HCT116 (cell line): Measurements from ENCODE around the gene ETV5. TPM values are rescaled to one million over a fixed set of nuclear protein-coding genes. Genes with fewer than 3 reads are reported as not detected.

ENCODE experiments used
- ATAC-seq: fragments of 200-7000 bp; cut with Tn5 transposase; 2 replicates; pipeline ENCODE4 v1.9.1; 2020; ENCODE audit warnings: mild to moderate bottlenecking, moderate library complexity
- BruUV-seq: library from RNA; stranded (reverse); fragments of 400-500 nt; replicated peaks from 2 replicates; lab custom pipeline; 2021; lab: Mats Ljungman, UMichigan
- CTCF ChIA-PET: fragments of 300-600 bp; sonication (Branson Sonifier 250); formaldehyde crosslinking; loops from one replicate; lab custom pipeline; 2021; ENCODE audit warnings: antibody characterized with exemption; lab: Charles Lee
- POLR2A ChIA-PET: fragments of 300-600, 350-600 bp; sonication (Branson Sonifier 250); formaldehyde crosslinking; loops from one replicate; lab custom pipeline; 2021; ENCODE audit warnings: antibody characterized with exemption; lab: Charles Lee
- RAD21 ChIA-PET, 2 experiments: fragments of 300-600 bp; sonication (Branson Sonifier 250); formaldehyde crosslinking; loops; one replicate each; lab custom pipeline; 2023; ENCODE audit warnings: low total read pairs in 2 of 2; ENCODE audit not compliant: uncharacterized antibody in 2 of 2, unreplicated experiment in 2 of 2, low non-redundant PET in 1 of 2; lab: Charles Lee
- DNase-seq: peaks from one replicate; pipeline ENCODE4 v3.0.0-alpha.2; 2010; ENCODE audit warnings: low read depth, low spot score
- H2AFZ ChIP-seq: fragments of 200-600 bp; shearing (Covaris generic), sonication (generic); 2 replicates; pipeline ENCODE4 v1.6.1; 2017; ENCODE audit warnings: low read depth, mixed run types, mixed read lengths, antibody characterized with exemption, low read length; ENCODE audit not compliant: poor library complexity, severe bottlenecking
- H3K27ac ChIP-seq: 2 replicates; pipeline ENCODE4 v1.5.1; 2012; ENCODE audit warnings: low read depth, low read length
- H3K27me3 ChIP-seq: fragments of 200-600 bp; sonication (generic); 2 replicates; pipeline ENCODE4 v1.6.1; 2016; ENCODE audit warnings: mixed run types, low read length, mixed read lengths; ENCODE audit not compliant: insufficient read depth
- H3K36me3 ChIP-seq, 2 experiments: fragments of 200-500 bp in 1 of 2; fragments of 200-600 bp in 1 of 2; sonication (Bioruptor generic) in 1 of 2; sonication (generic) in 1 of 2; 2 replicates each; pipeline versions ENCODE4 v1.5.1 to v1.6.1; 2014 to 2016; ENCODE audit warnings: low read length in 2 of 2, inconsistent platforms in 1 of 2, mixed read lengths in 1 of 2, mixed run types in 1 of 2; ENCODE audit not compliant: insufficient read depth in 2 of 2, control insufficient read depth in 1 of 2
- H3K4me1 ChIP-seq, 2 experiments: fragments of 200-600 bp in 1 of 2; sonication (generic) in 1 of 2; 2 replicates each; pipeline versions ENCODE4 v1.5.1 to v1.6.1; 2012 to 2017; ENCODE audit warnings: low read length in 2 of 2, inconsistent platforms in 1 of 2, mild to moderate bottlenecking in 1 of 2, mixed read lengths in 1 of 2, mixed run types in 1 of 2, moderate library complexity in 1 of 2; ENCODE audit not compliant: insufficient read depth in 2 of 2, control insufficient read depth in 1 of 2
- H3K4me2 ChIP-seq: fragments of 200-600 bp; sonication (generic); 2 replicates; pipeline ENCODE4 v1.6.1; 2017; ENCODE audit warnings: mixed run types, low read length, mixed read lengths
- H3K4me3 ChIP-seq, 2 experiments: fragments of 200-600 bp in 1 of 2; sonication (generic) in 1 of 2; replicated peaks in 1 of 2; 2 replicates each; pipeline ENCODE4 v1.5.1; 2011 to 2016; ENCODE audit warnings: low read length in 2 of 2, control low read depth in 1 of 2, low read depth in 1 of 2, mild to moderate bottlenecking in 1 of 2, mixed read lengths in 1 of 2, mixed run types in 1 of 2
- H3K79me2 ChIP-seq: fragments of 200-600 bp; sonication (generic); 2 replicates; pipeline ENCODE4 v1.6.1; 2017; ENCODE audit warnings: mild to moderate bottlenecking, mixed run types, low read length, moderate library complexity, mixed read lengths; ENCODE audit not compliant: insufficient read depth
- H3K9ac ChIP-seq: fragments of 200-600 bp; sonication (generic); 2 replicates; pipeline ENCODE4 v1.6.1; 2016; ENCODE audit warnings: low read length, mixed read lengths
- H3K9me2 ChIP-seq: fragments of 200-600 bp; sonication (generic), shearing (Covaris generic); 2 replicates; pipeline ENCODE4 v1.6.1; 2017; ENCODE audit warnings: mixed run types, mild to moderate bottlenecking, moderate library complexity; ENCODE audit not compliant: insufficient read depth
- H3K9me3 ChIP-seq, 2 experiments: fragments of 200-500 bp in 1 of 2; fragments of 200-600 bp in 1 of 2; sonication (Bioruptor generic) in 1 of 2; sonication (generic) in 1 of 2; 2 replicates each; pipeline ENCODE4 v1.6.1; 2014 to 2017; ENCODE audit warnings: low read length in 2 of 2, mixed read lengths in 2 of 2, inconsistent platforms in 1 of 2, low read depth in 1 of 2, mild to moderate bottlenecking in 1 of 2, mixed run types in 1 of 2, moderate library complexity in 1 of 2; ENCODE audit not compliant: control insufficient read depth in 1 of 2, insufficient read depth in 1 of 2
- H4K20me1 ChIP-seq: fragments of 200-600 bp; sonication (generic), shearing (Covaris generic); 2 replicates; pipeline ENCODE4 v1.6.1; 2017; ENCODE audit warnings: mixed run types, mild to moderate bottlenecking, moderate library complexity; ENCODE audit not compliant: insufficient read depth
- ATF3 ChIP-seq: IDR thresholded peaks from 2 replicates; pipeline ENCODE4 v1.6.1; 2012
- CBX3 ChIP-seq: IDR thresholded peaks from 2 replicates; pipeline ENCODE4 v1.6.1; 2012; ENCODE audit warnings: low read depth
- EGR1 ChIP-seq: IDR thresholded peaks from 2 replicates; pipeline ENCODE4 v1.6.1; 2012; ENCODE audit warnings: low read depth
- ELF1 ChIP-seq: IDR thresholded peaks from 2 replicates; pipeline ENCODE4 v1.6.1; 2012; ENCODE audit warnings: low read depth, borderline replicate concordance
- EZH2 ChIP-seq: fragments of 200-600 bp; sonication (generic); IDR thresholded peaks from 2 replicates; pipeline ENCODE4 v1.6.1; 2017; ENCODE audit warnings: antibody characterized with exemption, mixed run types
- FOSL1 ChIP-seq: IDR thresholded peaks from 2 replicates; pipeline ENCODE4 v1.6.1; 2012; ENCODE audit warnings: low read depth
- MAX ChIP-seq: IDR thresholded peaks from 2 replicates; pipeline ENCODE4 v1.6.1; 2012
- POLR2A ChIP-seq: IDR thresholded peaks from 2 replicates; pipeline ENCODE4 v1.7.0; 2011; ENCODE audit warnings: borderline replicate concordance; ENCODE audit not compliant: insufficient read depth, insufficient read length; ENCODE audit errors: extremely low read depth
- POLR2AphosphoS5 ChIP-seq: IDR thresholded peaks from 2 replicates; pipeline ENCODE4 v1.6.1; 2011; ENCODE audit warnings: mild to moderate bottlenecking, low read depth, low read length, moderate library complexity
- RAD21 ChIP-seq: IDR thresholded peaks from 2 replicates; pipeline ENCODE4 v1.6.1; 2012; ENCODE audit warnings: low read depth, mild to moderate bottlenecking
- SIN3A ChIP-seq: IDR thresholded peaks from 2 replicates; pipeline ENCODE4 v1.6.1; 2012; ENCODE audit warnings: low read depth
- SP1 ChIP-seq: IDR thresholded peaks from 2 replicates; pipeline ENCODE4 v1.6.1; 2012; ENCODE audit warnings: low read depth
- TCF7L2 ChIP-seq: IDR thresholded peaks from 2 replicates; pipeline ENCODE4 v1.7.0; 2011; ENCODE audit warnings: borderline replicate concordance, inconsistent platforms; ENCODE audit not compliant: insufficient read depth, insufficient read length; ENCODE audit errors: extremely low read depth
- YY1 ChIP-seq: IDR thresholded peaks from 2 replicates; pipeline ENCODE4 v1.6.1; 2011; ENCODE audit warnings: low read length, low read depth, moderate library complexity, mild to moderate bottlenecking; ENCODE audit not compliant: insufficient replicate concordance; ENCODE audit errors: extremely low read depth
- ZBTB33 ChIP-seq: IDR thresholded peaks from 2 replicates; pipeline ENCODE4 v1.6.1; 2011; ENCODE audit warnings: mild to moderate bottlenecking, low read length, moderate library complexity; ENCODE audit not compliant: insufficient replicate concordance; ENCODE audit errors: extremely low read depth
- ZNF274 ChIP-seq: fragments of 200-500 bp; sonication (Bioruptor generic); IDR thresholded peaks from 2 replicates; pipeline ENCODE4 v1.6.1; 2014; ENCODE audit warnings: mild to moderate bottlenecking, low read depth, low read length, inconsistent platforms
- intact Hi-C: fragments of 100-400 bp; cut with micrococcal nuclease; formaldehyde crosslinking; loops from 2 replicates; pipeline ENCODE4 v1.10.0; 2022
- total RNA-seq: library from RNA; stranded (reverse); gene quantifications from one replicate; pipeline ENCODE4 v1.2.1, GENCODE V29; 2021; ENCODE audit not compliant: unreplicated experiment

ETV5 gene
- total RNA-seq, 1 experiment from 2014 or later, result 89.7 TPM

- Histone ChIP-seq H3K4me3 (peak overlapping the region in 1 of 2 experiments; percentile 39; a peak in 2 of 4 replicates), H4K20me1 (no peaks in the 10 kb centered on the region), H2AFZ (no peak overlapping the region), H3K9me2 (no peaks in the 10 kb centered on the region), H3K27me3 (no peaks in the 10 kb centered on the region), H3K9me3 (no peaks in the 10 kb centered on the region), H3K36me3 (peaks cover 5 to 7% of the 10 kb centered on the region in 2 experiments; a peak in 2 of 4 replicates), H3K79me2 (0 out of 2 replicates have a peak, but pooled peaks cover 4% of the 10 kb centered on the region), H3K4me2 (peak overlapping the region; percentile 71), H3K27ac (peak overlapping the region; percentile 59), H3K9ac (no peak overlapping the region), H3K4me1 (peaks cover 24 to 32% of the 10 kb centered on the region in 2 experiments)
- no peak for TF ChIP-seq SP1
- TF ChIP-seq MAX, result no peak
- TF ChIP-seq YY1, result no peak
- no peak for TF ChIP-seq EZH2
- no peak for TF ChIP-seq ELF1
- TF ChIP-seq ATF3, result no peak
- TF ChIP-seq POLR2AphosphoS5, result no peak
- TF ChIP-seq CBX3, result no peak
- no peak for TF ChIP-seq EGR1
- no peak for TF ChIP-seq RAD21
- TF ChIP-seq TCF7L2, result no peak
- no peak for TF ChIP-seq ZBTB33
- TF ChIP-seq SIN3A, result no peak
- no peak for TF ChIP-seq POLR2A
- TF ChIP-seq ZNF274, result no peak
- no peak for TF ChIP-seq FOSL1
- CTCF ChIA-PET, result interaction anchor here (1.1 to 1.5 kb wide), 2 partner anchors 94 to 145 kb away, joined by 3 read pairs; no protein-coding TSS in a partner anchor
- RAD21 ChIA-PET, result no interaction called here
- DNase-seq, result no peak
- peak; percentile 19 for ATAC-seq
- POLR2A ChIA-PET, result interaction anchor here (1.1 kb wide), 1 partner anchor 11 kb away, joined by 3 read pairs; no protein-coding TSS in a partner anchor
- no TSS peak for BruUV-seq
- intact Hi-C loops, result no loop called here
Observed at GRCh38 chr3:186097317-186097662, 11.6 kb downstream of the ETV5 start.
